Stimulated activated CD8-positive, alpha-beta memory T cell treated with anti-CD3 and anti-CD28 coated beads, Interleukin-15, amount 100 ng/mL, for 48 hours (primary cell): ENCODE data around the gene VPS16.
"Not testable (repeated sequence)": the region's sequence is repeated elsewhere in the genome, so short reads cannot be mapped to it uniquely, and the experiment has no call there.

Experiments used
- DNase-seq, 2 donors: peaks; one replicate each; pipeline ENCODE4 v3.0.0-alpha.2; 2020; ENCODE audit warnings: low read depth in 2 of 2

The VPS16 gene

GRCh38 chr20:2871661-2872458, 31.3 kb downstream of the VPS16 start:
- peak in 1 of 2 donors; percentile 44 for DNase-seq

GRCh38 chr20:2872459-2873009, 32.0 kb downstream of the VPS16 start:
- DNase-seq: peak; percentile 58 to 73

- DNase-seq: peak; percentile 90 to 91
Measured at GRCh38 chr20:2873010-2873746, 32.6 kb downstream of the VPS16 start, which contains the start of gene PTPRA. TSS of gene PTPRA (plus strand) at chr20:2873481. CDS start at chr20:2964278, 90,797 bp downstream.

DNA sequence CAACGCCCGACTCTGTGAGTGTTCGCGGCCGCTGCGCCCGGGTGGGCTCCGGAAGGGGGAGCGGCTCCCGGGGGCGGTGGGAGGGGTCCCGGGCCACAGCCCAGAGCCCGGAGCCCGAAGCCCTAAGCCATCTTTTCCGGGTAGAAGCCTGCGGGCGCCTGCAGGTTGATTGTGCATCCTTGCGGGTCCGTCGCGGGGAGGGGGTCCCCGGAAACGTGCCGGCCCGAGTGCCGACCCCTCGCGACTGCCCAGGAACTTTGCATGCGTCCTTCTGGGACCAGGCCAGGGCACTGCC, 33.1 kb downstream of the VPS16 start:
- peak; percentile 60 to 64 for DNase-seq

GRCh38 chr20:2874456-2874855, 33.9 kb downstream of the VPS16 start:
- DNase-seq: no peak

GRCh38 chr20:2875690-2876203, 35.2 kb downstream of the VPS16 start:
- no peak for DNase-seq

- DNase-seq: no peak
Measured at GRCh38 chr20:2878515-2878914, 38.0 kb downstream of the VPS16 start.

DNA sequence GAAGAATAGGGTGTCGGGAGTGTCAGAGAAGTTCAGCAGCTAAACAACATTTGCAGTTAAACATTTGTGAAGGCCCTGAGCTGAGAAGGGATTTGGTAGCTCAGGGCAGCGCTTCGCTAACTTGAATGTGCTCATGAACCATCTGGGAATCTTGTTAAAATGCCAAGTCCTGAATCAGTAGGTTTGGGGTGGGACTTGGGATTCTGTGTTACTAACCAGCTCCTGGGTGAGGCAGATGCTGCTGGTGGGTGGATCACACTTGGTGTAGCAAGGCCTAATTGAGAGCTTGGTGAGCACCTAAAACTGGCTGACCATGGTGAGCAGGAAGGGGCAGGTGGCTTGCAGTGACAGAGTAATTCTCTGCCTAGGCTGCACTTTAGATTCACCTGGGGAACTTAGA, 38.6 kb downstream of the VPS16 start:
- no peak for DNase-seq

GRCh38 chr20:2880650-2881049, 40.1 kb downstream of the VPS16 start:
- DNase-seq: no peak

GRCh38 chr20:2883726-2884637, 43.4 kb downstream of the VPS16 start:
- DNase-seq: no peak

GRCh38 chr20:2887715-2888114, 47.2 kb downstream of the VPS16 start:
- no peak for DNase-seq

GRCh38 chr20:2888224-2888955, 47.8 kb downstream of the VPS16 start:
- no peak for DNase-seq

DNA sequence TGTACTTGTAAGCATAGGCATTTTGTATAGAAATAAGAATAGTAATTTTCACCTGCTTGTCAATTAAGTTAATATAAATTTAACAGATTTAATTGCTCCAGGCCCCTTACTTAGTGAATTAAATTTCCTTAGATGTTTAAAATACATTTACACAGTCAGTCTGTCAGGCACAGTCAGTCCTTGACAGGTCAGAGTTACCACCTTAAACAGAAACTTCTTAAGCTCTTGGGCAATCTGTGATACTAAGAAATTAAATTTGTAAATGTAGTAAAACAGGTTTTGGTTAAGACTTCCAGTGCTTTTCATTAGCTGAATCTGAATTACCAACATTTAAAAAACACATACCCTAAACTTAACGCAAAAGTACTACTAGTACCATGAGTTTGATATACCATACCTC, 48.7 kb downstream of the VPS16 start:
- DNase-seq: no peak

DNA sequence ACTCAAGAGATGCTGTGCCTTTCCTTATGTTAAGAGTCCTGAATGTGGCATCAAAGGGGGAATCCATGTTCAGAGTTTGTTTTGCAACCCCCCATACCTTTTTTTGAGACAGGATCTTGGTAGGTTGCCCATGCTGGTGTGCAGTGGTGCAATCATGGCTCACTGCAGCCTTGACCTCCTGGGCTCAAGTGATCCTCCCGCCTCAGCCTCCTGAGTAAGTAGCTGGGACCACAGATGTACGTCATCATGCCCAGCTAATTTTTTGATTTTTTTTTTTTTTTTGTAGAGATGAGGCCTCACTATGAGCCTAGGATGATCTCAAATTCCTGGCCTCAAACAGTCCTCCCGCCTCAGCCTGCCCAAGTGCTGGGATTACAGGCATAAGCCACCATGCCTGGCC, 49.3 kb downstream of the VPS16 start:
- no peak for DNase-seq

DNA sequence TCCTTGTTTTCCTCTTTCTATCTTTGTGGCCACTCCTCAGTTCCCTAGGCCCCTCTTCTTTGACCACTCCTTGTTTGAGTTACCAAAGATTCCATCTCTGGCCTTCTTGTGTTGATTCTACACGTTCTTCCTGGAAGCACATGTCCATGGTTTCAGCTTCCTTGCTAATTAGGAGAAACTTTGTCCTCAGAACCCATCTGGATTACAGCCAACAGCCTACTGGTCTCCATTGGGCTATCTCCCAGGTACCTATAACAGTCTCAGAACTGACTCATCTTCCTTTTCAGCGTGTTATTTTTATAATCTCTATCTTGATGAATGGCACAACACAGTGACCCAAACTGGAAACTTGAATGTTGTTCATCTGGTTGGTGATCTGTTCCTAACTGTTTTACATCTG, 50.2 kb downstream of the VPS16 start:
- no peak for DNase-seq

DNA sequence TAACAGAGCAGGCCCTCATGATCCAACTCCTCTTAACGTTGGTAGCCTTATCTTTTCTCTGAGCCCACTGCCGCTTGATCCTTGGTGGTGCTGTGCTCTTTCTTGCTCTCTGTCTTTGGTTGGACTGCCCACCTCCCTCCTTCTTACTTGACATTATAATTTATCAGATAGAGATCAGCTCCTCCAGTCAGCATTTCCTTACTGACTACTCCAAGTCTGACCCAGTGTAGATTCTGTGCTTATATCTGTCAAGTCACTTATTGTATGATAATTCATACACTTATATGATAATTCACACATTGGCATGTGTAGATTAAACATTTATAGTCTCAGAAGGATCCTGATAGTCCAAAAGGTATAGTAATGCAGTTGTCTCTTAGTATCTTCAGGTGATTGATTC, 50.8 kb downstream of the VPS16 start:
- DNase-seq: no peak

GRCh38 chr20:2892376-2892775, 51.8 kb downstream of the VPS16 start:
- no peak for DNase-seq

DNA sequence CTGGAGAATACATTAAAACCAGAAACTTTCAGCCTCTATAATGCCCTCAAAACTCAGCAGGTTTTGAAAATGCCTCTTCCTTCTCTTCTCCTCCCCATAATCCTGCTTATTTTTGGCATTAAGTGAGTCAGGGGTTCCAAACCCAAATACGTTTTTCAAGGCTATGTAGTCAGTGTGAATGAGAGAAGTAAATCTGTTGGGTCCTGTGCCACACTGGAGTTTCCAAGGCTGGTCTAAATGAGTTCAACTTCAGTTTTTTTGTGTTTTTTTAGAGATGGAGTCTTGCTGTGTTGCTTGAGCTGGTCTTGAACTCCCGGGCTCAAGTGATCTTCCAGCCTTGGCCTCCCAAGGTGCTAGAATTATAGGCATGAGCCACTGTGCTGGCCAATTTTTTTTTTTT, 53.7 kb downstream of the VPS16 start:
- no peak for DNase-seq

GRCh38 chr20:2895154-2895553, 54.6 kb downstream of the VPS16 start:
- not testable (repeated sequence) for DNase-seq

- peak in 1 of 2 donors; percentile 21 for DNase-seq
Measured at GRCh38 chr20:2899243-2899642, 58.7 kb downstream of the VPS16 start.
